Testis (tissue), 2 donors: ENCODE results near the gene EHD2.

Experiments
- CTCF ChIP-seq, 3 experiments: fragments of 450-650 bp in 2 of 3; fragments of 200-600 bp in 1 of 3; sonication (generic) in 1 of 3; IDR thresholded peaks; one replicate each; pipeline ENCODE4 v1.5.1; 2016 to 2019; ENCODE audit warnings: antibody characterized with exemption in 3 of 3, mild to moderate bottlenecking in 2 of 3, moderate library complexity in 1 of 3
- POLR2A ChIP-seq: fragments of 450-650 bp; IDR thresholded peaks from one replicate; pipeline ENCODE4 v1.6.1; 2017; ENCODE audit warnings: antibody characterized with exemption, mild to moderate bottlenecking, moderate library complexity

DNA sequence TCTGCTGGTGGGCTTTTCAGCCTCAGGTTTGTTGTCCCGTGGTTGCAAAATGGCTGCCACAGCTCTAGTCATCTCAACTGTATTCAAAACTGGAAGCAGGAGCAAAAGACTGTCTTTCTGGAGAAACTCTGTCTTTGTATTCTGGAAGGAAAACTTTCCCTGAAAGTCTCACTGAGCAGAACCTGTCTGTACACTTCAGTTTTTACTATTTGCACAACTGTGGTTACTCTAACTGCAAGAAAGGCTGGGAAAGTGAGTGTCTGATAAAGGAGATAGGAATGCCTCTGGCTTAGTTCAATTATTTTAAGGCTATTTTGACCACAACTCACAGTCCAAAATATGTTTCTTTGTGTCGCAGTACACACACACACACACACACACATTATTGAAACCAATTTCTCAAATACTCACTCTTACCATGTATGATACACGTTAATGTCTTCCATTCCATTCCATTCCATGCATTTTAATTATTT, 49.7 kb upstream of the EHD2 start:
- TF ChIP-seq CTCF (IDR thresholded peaks at IDR 0.05) = no peak
- TF ChIP-seq POLR2A = no peak
